DND-41 (cell line): ENCODE results near the gene JAKMIP1.

Source experiments
- ATAC-seq: fragments of 200-7000 bp; cut with Tn5 transposase; 3 replicates; pipeline ENCODE4 v1.9.1; 2021; ENCODE audit warnings: low read depth; ENCODE audit not compliant: insufficient read depth
- DNase-seq: peaks from one replicate; pipeline ENCODE4 v3.0.0-alpha.2; 2020
- H2AFZ ChIP-seq: 2 replicates; pipeline ENCODE4 v1.6.0; 2012; ENCODE audit warnings: low read depth, low read length
- H3K27ac ChIP-seq: 2 replicates; pipeline ENCODE4 v1.5.1; 2012; ENCODE audit warnings: low read length, inconsistent platforms
- H3K27me3 ChIP-seq: fragments of 200-600 bp; sonication (generic); 2 replicates; pipeline ENCODE4 v1.6.0; 2012; ENCODE audit warnings: low read length, mild to moderate bottlenecking, inconsistent platforms; ENCODE audit not compliant: insufficient read depth, poor library complexity
- H3K36me3 ChIP-seq: 2 replicates; pipeline ENCODE4 v1.5.1; 2012; ENCODE audit warnings: low read length, inconsistent platforms; ENCODE audit not compliant: insufficient read depth
- H3K4me1 ChIP-seq: 2 replicates; pipeline ENCODE4 v1.5.1; 2012; ENCODE audit warnings: mild to moderate bottlenecking, low read length; ENCODE audit not compliant: insufficient read depth
- H3K4me2 ChIP-seq: 2 replicates; pipeline ENCODE4 v1.6.0; 2012; ENCODE audit warnings: mild to moderate bottlenecking, moderate library complexity, low read length, inconsistent platforms; ENCODE audit not compliant: insufficient read depth
- H3K4me3 ChIP-seq, 2 experiments: fragments of 200-600 bp in 1 of 2; shearing (Covaris generic) in 1 of 2; 2 replicates each; pipeline ENCODE4 v1.5.1; 2012 to 2016; ENCODE audit warnings: inconsistent platforms in 2 of 2, low read length in 2 of 2, mild to moderate bottlenecking in 2 of 2, low read depth in 1 of 2, moderate library complexity in 1 of 2
- H3K79me2 ChIP-seq: 2 replicates; pipeline ENCODE4 v1.6.0; 2012; ENCODE audit warnings: low read length, inconsistent platforms; ENCODE audit not compliant: insufficient read depth
- H3K9ac ChIP-seq: 2 replicates; pipeline ENCODE4 v1.6.0; 2012; ENCODE audit warnings: low read depth, mild to moderate bottlenecking, inconsistent platforms, low read length, moderate library complexity
- H3K9me3 ChIP-seq: 2 replicates; pipeline ENCODE4 v1.5.1; 2012; ENCODE audit warnings: low read length, moderate library complexity, mild to moderate bottlenecking, inconsistent platforms; ENCODE audit not compliant: insufficient read depth, severe bottlenecking
- H4K20me1 ChIP-seq: 2 replicates; pipeline ENCODE4 v1.6.0; 2012; ENCODE audit warnings: low read length; ENCODE audit not compliant: insufficient read depth
- EZH2 ChIP-seq: IDR thresholded peaks from 3 replicates; pipeline ENCODE4 v1.6.1; 2012; ENCODE audit warnings: borderline replicate concordance, low read depth, mild to moderate bottlenecking, moderate library complexity, low read length, inconsistent platforms; ENCODE audit not compliant: severe bottlenecking
- TF ChIP-seq, protein P1 (sequence below): IDR thresholded peaks from 2 replicates; pipeline ENCODE4 v1.5.1; 2012; ENCODE audit warnings: borderline replicate concordance, low read length, moderate library complexity, mild to moderate bottlenecking; ENCODE audit not compliant: poor library complexity, severe bottlenecking; ENCODE audit errors: extremely low read depth

The JAKMIP1 gene

DNA sequence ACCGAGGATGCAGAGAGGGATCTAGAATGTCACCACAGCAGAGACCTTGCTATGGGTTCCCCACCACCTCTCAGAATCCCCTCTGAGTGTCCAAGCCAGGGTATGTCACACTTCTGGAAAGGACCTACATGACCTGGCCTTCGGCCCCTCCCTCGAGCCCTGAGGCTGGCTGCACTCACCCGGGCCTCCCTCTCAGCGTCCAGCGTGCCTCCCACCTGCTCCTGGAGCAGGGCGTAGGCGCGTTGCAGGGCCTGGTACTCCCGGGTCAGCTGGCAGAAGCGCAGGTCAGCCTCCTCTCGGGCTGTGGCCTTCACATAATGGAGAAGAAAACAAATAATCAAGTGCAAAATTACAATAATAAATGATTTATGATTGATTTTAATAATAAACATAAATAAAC, 138.2 kb downstream of the JAKMIP1 start:
- Histone ChIP-seq H3K36me3 (no peaks in the 10 kb centered on the region), H3K4me3 (no peak overlapping the region), H3K79me2 (no peaks in the 10 kb centered on the region), H3K4me1 (no peaks in the 10 kb centered on the region), H3K9ac (no peak overlapping the region), H2AFZ (no peak overlapping the region), H4K20me1 (no peaks in the 10 kb centered on the region), H3K4me2 (no peak overlapping the region), H3K27ac (no peak overlapping the region), H3K9me3 (peaks cover 40% of the 10 kb centered on the region), H3K27me3 (peaks cover 2% of the 10 kb centered on the region)
- DNase-seq (no peak), ATAC-seq (no peak)
- TF ChIP-seq, protein P1, sequence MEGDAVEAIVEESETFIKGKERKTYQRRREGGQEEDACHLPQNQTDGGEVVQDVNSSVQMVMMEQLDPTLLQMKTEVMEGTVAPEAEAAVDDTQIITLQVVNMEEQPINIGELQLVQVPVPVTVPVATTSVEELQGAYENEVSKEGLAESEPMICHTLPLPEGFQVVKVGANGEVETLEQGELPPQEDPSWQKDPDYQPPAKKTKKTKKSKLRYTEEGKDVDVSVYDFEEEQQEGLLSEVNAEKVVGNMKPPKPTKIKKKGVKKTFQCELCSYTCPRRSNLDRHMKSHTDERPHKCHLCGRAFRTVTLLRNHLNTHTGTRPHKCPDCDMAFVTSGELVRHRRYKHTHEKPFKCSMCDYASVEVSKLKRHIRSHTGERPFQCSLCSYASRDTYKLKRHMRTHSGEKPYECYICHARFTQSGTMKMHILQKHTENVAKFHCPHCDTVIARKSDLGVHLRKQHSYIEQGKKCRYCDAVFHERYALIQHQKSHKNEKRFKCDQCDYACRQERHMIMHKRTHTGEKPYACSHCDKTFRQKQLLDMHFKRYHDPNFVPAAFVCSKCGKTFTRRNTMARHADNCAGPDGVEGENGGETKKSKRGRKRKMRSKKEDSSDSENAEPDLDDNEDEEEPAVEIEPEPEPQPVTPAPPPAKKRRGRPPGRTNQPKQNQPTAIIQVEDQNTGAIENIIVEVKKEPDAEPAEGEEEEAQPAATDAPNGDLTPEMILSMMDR: no peak
- TF ChIP-seq EZH2: no peak

DNA sequence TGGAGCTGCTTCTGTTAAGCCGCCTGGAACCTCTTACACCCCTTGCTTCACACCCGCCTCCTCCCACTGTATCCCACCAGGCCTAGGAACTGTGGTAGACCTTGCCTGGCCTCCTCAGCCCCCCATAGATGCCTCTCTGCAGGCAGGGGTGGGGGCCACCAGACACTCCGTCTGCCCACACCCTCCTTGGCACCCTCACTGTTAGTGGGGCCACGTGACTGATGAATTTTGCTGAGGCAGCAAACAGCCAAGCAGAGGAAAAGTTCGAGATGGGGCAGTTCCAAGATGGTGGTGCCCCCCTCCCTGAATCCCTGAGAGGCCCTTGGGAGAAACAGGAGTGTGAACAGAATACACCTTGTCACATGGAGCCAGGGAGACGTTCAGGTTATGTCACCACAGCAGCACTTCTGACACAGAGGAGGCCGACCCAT, 141.0 kb downstream of the JAKMIP1 start:
- TF ChIP-seq, protein P1: no peak
- TF ChIP-seq EZH2: no peak
- ATAC-seq: no peak
- H2AFZ ChIP-seq: no peak overlapping the region
- no peak overlapping the region for H3K27ac ChIP-seq
- no peak for DNase-seq
- H3K27me3 ChIP-seq: no peaks in the 10 kb centered on the region
- H3K79me2 ChIP-seq: no peaks in the 10 kb centered on the region
- H3K9ac ChIP-seq: no peak overlapping the region
- no peak overlapping the region for H3K4me2 ChIP-seq
- no peaks in the 10 kb centered on the region for H4K20me1 ChIP-seq
- no peaks in the 10 kb centered on the region for H3K36me3 ChIP-seq
- H3K4me3 ChIP-seq: no peak overlapping the region
- H3K9me3 ChIP-seq: peaks cover 45% of the 10 kb centered on the region
- H3K4me1 ChIP-seq: no peaks in the 10 kb centered on the region

- Histone ChIP-seq H4K20me1 (no peaks in the 10 kb centered on the region), H3K4me2 (no peak overlapping the region), H3K79me2 (no peaks in the 10 kb centered on the region), H3K27me3 (no peaks in the 10 kb centered on the region), H2AFZ (no peak overlapping the region), H3K36me3 (no peaks in the 10 kb centered on the region), H3K4me3 (no peak overlapping the region), H3K9ac (no peak overlapping the region), H3K9me3 (peaks cover 45% of the 10 kb centered on the region), H3K4me1 (no peaks in the 10 kb centered on the region), H3K27ac (no peak overlapping the region)
- no peak for ATAC-seq
- no peak for TF ChIP-seq EZH2
- no peak for DNase-seq
Observed at GRCh38 chr4:6058531-6059374, 141.6 kb downstream of the JAKMIP1 start.

DNA sequence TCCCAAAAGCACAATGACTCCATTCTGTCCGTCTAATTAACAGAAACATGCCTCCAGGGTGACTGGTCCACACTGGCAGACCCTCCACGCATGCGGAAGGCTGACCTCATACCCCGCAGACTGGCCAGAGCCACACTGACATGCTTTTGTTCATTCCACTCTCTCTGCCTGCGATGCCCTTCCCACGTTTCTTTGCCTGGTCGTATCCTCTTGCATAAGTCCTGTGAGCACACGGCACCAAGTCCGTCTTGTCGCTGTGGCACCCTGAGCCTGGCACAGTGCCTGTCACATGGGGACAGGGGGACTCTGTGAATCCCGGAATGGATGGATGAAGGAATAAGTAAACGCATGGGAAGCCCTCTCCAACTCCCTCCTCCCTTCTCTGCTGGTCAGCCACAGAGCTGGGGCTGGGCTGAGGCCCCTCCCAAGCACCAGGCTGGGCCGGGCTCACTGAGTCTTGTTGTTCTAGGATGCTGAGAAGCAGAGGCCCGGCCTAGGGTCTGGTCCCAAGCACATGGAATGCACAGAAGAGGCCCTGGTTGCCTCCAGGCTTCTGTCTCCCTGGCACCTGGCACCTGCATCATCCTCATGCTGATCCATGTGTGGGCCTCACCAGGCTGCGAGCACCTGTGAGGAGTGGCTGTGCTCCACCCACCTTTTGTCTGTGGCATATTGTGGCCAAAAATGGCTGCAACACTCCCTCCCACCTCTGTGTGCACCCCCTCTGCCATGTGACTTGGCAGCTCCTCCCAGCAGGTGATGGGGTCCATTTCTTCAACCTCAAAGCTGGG, 143.2 kb downstream of the JAKMIP1 start:
- no peak for DNase-seq
- H3K27me3 ChIP-seq: no peaks in the 10 kb centered on the region
- H4K20me1 ChIP-seq: no peaks in the 10 kb centered on the region
- no peak overlapping the region for H2AFZ ChIP-seq
- no peak overlapping the region for H3K27ac ChIP-seq
- H3K4me1 ChIP-seq: no peaks in the 10 kb centered on the region
- TF ChIP-seq EZH2: no peak
- TF ChIP-seq, protein P1: no peak
- no peaks in the 10 kb centered on the region for H3K79me2 ChIP-seq
- no peak overlapping the region for H3K4me3 ChIP-seq
- peaks cover 45% of the 10 kb centered on the region for H3K9me3 ChIP-seq
- no peak for ATAC-seq
- no peak overlapping the region for H3K9ac ChIP-seq
- H3K36me3 ChIP-seq: no peaks in the 10 kb centered on the region
- H3K4me2 ChIP-seq: no peak overlapping the region
